ENCODE measurements around the gene REEP1. TPM values are rescaled to one million over a fixed set of nuclear protein-coding genes. Genes with fewer than 3 reads are reported as not detected.

The REEP1 gene
- total and polyA plus RNA-seq, 10 donors = 0.57 to 7.6 (median 3.4) TPM

- intact Hi-C loops (cut with DNase I; ENCODE audit: low total_unique reads) = no loop called here
- TF ChIP-seq POLR2A (IDR thresholded peaks at IDR 0.05) (no peak), POLR2AphosphoS5 (IDR thresholded peaks at IDR 0.05) (no peak), CTCF (IDR thresholded peaks at IDR 0.05 in 8 of 11, conservative IDR thresholded peaks at IDR 0.05 in 3 of 11) (no peak)
- Histone ChIP-seq H3K4me3 (no peak overlapping the region), H3K36me3 (no peaks in the 10 kb centered on the region), H3K27ac (no peak overlapping the region), H3K27me3 (replicated peaks in 1 of 7) (no peaks in the 10 kb centered on the region), H3K4me1 (peaks cover 0 to 23% (median 12%) of the 10 kb centered on the region in 6 donors), H3K9me3 (no peaks in the 10 kb centered on the region)
- no peak for DNase-seq
- 61 to 82% (median 75%) methylated on average over 4 of the region's 4 CpGs for WGBS, 5 donors
These were observed 104.0 kb downstream of the REEP1 start for GRCh38 chr2:86233436-86233835.

GRCh38 chr2:86232910-86233309, 104.5 kb downstream of the REEP1 start:
- DNase-seq = no peak
- no peaks in the 10 kb centered on the region for H3K36me3 ChIP-seq
- no peaks in the 10 kb centered on the region for H3K27me3 ChIP-seq (replicated peaks in 1 of 7)
- H3K27ac ChIP-seq = no peak overlapping the region
- 90 to 96% (median 92%) methylated on average over 4 to 6 of the region's 6 CpGs for WGBS, 5 donors
- intact Hi-C loops (cut with DNase I; ENCODE audit: low total_unique reads) = no loop called here
- TF ChIP-seq POLR2A (IDR thresholded peaks at IDR 0.05) (no peak), CTCF (IDR thresholded peaks at IDR 0.05 in 8 of 11, conservative IDR thresholded peaks at IDR 0.05 in 3 of 11) (no peak), POLR2AphosphoS5 (IDR thresholded peaks at IDR 0.05) (no peak)
- no peak overlapping the region for H3K4me3 ChIP-seq
- no peaks in the 10 kb centered on the region for H3K9me3 ChIP-seq
- H3K4me1 ChIP-seq = peaks cover 0 to 18% (median 6%) of the 10 kb centered on the region in 6 donors

GRCh38 chr2:86232373-86232784, 105.0 kb downstream of the REEP1 start:
- H3K27me3 ChIP-seq (replicated peaks in 1 of 7) = no peaks in the 10 kb centered on the region
- H3K36me3 ChIP-seq = no peaks in the 10 kb centered on the region
- TF ChIP-seq POLR2A (IDR thresholded peaks at IDR 0.05) = no peak
- no peak for TF ChIP-seq POLR2AphosphoS5 (IDR thresholded peaks at IDR 0.05)
- TF ChIP-seq CTCF (IDR thresholded peaks at IDR 0.05 in 8 of 11, conservative IDR thresholded peaks at IDR 0.05 in 3 of 11) = no peak
- DNase-seq = no peak
- intact Hi-C loops (cut with DNase I; ENCODE audit: low total_unique reads) = no loop called here
- no peaks in the 10 kb centered on the region for H3K9me3 ChIP-seq
- 84 to 94% (median 91%) methylated on average over 10 to 15 of the region's 15 CpGs for WGBS, 5 donors
- no peak overlapping the region for H3K4me3 ChIP-seq
- peaks cover 0 to 12% (median 3%) of the 10 kb centered on the region in 6 donors for H3K4me1 ChIP-seq
- H3K27ac ChIP-seq = no peak overlapping the region

- TF ChIP-seq CTCF (IDR thresholded peaks at IDR 0.05 in 8 of 11, conservative IDR thresholded peaks at IDR 0.05 in 3 of 11) (no peak), POLR2AphosphoS5 (IDR thresholded peaks at IDR 0.05) (no peak), POLR2A (IDR thresholded peaks at IDR 0.05) (no peak)
- Histone ChIP-seq H3K27ac (no peak overlapping the region), H3K4me3 (no peak overlapping the region), H3K4me1 (peaks cover 0 to 12% (median 4%) of the 10 kb centered on the region in 6 donors), H3K27me3 (replicated peaks in 1 of 7) (no peaks in the 10 kb centered on the region), H3K36me3 (no peaks in the 10 kb centered on the region), H3K9me3 (no peaks in the 10 kb centered on the region)
- 88 to 93% (median 91%) methylated on average over 10 to 13 of the region's 13 CpGs for WGBS, 5 donors
- no peak for DNase-seq
- intact Hi-C loops (cut with DNase I; ENCODE audit: low total_unique reads) = no loop called here
These were observed 105.6 kb downstream of the REEP1 start for GRCh38 chr2:86231680-86232372.
